Stimulated activated CD8-positive, alpha-beta memory T cell treated with anti-CD3 and anti-CD28 coated beads, Interleukin-12 subunit alpha, Interleukin-12 subunit beta, amount 100 ng/mL, for 24 hours (primary cell): ENCODE data around the gene OR52N1.

Experiments
- DNase-seq: peaks from one replicate; pipeline ENCODE4 v3.0.0-alpha.2; 2020; ENCODE audit errors: extremely low read depth

OR52N1 gene

DNA sequence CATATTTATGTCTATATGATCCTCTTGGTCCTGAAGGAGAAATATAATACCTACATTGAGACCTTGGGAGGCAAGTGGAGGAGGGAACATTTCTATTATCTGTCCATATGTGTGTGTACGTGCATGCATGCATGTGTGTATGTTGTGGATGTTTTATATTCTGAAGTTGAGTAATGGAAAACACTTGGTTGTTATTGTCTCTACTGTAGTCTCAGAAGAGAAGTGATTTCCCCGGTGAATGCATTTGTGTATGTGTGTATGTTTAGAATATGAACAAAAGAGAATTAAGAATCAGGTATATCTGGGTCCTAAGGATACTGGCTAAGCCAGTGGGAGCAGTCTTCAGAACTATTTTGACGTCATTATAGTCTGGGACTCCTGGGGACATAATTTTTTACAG lies at the start of gene OR52N1:
Gene OR52N1 (minus strand): TSS at position 101 of the 400 bp plus-strand sequence. CDS start 2,449 bp downstream, outside the sequence.
- no peak for DNase-seq

DNA sequence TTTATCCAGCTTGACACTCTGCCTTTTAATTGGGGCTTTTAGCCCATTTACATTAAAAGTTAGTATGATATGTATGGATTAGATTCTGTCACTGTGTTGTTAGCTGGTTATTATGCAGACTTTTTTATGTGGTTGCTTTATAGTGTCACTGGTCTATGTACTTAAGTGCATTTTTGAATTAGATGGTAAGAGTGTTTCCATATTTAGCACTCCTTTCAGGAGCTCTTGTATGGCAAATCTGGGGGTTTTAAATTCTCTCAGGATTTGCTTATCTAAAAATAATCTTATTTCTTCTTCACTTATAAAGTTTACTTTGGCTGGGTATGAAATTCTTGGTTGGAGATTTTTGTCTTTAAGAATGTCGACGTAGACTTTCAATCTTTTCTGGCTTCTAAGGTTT lies 46.6 kb upstream of the OR52N1 start:
- DNase-seq: no peak

- no peak for DNase-seq
These were observed 42.4 kb upstream of the OR52N1 start for GRCh38 chr11:5833446-5833845.

GRCh38 chr11:5831196-5831829 lies 40.2 kb upstream of the OR52N1 start:
- DNase-seq: no peak

GRCh38 chr11:5818245-5818886 lies 27.3 kb upstream of the OR52N1 start:
- no peak for DNase-seq

DNA sequence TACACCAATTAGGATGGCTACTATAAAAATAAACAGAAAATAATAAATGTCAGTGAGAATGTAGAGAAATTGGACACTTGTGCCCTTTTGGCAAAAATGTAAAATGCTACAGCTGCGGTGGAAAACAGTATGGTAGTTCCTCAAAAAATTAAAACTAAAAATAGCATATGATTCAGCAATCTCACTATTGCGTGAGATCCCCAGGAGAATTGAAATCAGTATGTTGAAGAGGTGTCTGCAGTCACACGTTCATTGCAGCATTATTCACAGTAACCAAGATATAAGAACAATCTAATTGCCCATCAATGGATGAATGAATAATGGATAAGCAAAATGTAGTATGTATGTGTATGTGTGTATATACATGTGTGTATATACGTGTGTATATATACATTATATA lies 24.5 kb upstream of the OR52N1 start:
- DNase-seq: no peak

DNA sequence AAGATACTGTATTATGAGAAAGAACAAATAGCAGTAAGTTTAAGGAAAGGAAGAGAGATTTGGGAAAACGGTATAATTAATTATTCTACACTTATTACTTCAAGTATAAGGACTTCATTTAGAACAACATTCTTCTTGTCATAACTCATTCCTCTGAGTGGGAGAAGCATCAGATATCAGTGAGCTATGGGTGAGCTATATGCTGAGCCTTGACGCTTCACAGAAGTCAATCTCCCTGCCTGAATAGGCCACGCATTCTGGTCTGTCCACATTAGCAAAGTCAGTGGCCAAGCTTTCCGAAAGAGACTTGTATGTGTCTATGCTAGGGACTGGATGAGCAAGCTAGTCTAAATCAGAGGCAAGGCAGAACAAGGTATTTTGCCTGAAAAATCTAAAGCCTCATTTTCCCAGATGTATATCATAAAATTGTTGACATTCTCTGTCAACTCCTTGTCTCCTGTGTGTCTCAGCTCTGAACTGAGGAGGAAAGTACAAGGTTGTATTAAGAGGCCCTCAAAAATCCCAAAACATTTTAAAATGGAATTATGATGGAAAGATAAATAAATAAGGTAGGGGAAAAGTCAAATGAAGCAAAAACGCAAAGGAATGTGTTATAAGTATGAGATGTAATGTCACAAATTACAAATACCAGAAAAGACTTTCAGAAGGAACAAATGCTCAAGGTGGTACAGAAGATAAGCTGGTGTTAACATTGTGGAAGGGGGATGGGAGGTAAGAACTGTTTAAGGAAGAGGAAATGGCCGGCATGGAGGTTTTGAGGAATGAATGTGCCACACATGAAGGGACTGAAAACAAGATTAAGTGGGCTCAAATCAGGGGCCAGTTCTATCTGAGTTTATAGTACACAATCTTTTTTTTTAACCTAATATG lies 19.1 kb upstream of the OR52N1 start:
- DNase-seq: no peak

DNA sequence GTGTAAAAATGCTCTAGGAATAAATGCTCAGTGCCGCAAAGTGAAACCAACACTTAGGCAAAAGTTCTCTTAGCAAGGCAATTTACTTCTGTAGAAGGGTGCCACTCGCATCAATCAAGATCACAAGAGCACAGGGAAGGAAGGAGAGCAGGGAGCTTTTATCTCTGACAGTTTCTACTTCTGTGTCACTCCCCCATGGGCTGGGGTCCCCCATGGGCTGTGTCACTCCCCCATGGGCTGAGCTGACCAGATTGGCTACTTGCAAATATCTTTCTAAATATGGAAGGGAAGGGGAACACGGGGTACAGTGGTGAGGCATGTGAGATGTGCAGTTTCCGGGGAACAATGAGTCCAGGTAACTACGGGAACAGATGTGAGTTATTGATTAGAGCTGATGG lies 18.1 kb upstream of the OR52N1 start:
- no peak for DNase-seq

DNA sequence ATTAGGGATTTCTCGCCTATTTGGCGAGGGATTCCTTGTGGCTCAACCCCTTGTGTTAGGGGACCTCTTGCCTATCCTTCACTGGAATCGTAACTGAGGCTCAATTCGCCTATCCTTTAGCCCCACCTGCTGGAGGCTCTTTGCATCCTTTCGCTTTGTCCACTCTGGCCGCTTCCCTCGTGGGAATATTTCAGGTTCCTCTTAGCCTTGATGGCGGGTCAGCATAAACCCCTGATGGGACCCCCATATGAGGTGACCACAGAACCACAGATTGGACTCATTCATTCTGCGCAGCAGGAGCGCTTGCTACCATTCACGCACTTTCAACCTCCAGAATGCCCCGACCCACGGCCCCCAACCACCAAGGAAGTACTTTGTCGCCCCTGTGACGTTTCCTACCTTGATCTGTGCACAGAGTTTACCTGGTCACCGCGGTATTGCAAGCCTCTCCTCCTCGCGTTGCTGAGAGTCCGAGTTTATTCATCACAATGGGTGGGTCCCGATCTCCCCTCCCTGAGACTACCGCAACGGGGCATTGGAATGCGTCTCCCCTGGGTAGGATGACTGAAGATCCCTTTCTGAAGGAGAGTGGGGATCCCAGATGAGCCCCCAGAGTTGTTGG lies 17.5 kb upstream of the OR52N1 start, which contains the start of gene OR52N2:
Gene OR52N2 (plus strand): TSS at position 425 of the 622 bp plus-strand sequence. CDS start 11,412 bp downstream, outside the sequence.
- peak; percentile 1 for DNase-seq

GRCh38 chr11:5807580-5807979 lies 16.5 kb upstream of the OR52N1 start:
- DNase-seq: no peak

DNA sequence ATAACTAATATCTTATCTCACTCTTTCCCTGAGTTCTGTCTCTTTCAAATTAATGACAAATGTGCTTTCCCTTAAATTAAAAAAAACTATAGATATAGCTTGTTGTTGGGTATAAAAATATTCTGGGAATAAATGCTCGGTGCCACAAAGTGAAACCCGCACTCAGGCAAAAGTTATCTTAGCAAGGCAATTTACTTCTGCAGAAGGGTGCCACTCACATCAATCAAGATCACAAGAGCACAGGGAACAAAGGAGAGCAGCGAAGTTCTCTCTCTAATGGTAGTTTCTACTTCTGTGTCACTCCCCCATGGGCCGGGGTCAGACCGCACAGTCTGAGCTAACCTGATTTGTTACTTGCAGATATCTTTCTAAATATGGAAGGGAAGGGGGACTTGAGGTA lies 12.9 kb upstream of the OR52N1 start:
- no peak for DNase-seq

- DNase-seq: no peak
These were observed 5.5 kb upstream of the OR52N1 start for GRCh38 chr11:5796541-5796940.

DNA sequence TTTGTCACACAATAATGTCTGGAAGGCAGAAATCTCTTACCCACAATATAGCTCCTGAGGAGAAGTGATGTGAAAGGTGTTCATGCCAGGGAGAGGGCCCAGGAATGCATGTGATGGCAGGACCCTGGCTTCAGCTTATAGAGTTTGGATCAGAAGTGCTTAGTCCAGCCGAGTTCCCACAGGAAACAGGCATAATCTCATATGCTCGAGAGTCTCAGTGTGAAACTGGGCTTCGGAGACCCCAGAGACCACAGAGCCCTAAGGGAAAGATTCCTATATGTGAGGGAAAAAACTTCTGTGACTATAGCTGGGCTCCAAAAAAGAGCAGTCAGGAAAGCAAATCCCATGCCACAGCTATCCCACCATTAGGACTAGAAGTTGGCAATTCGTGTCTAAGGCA lies 7.8 kb downstream of the OR52N1 start, which contains the start of gene OR52N5:
Gene OR52N5 (minus strand): TSS at position 101 of the 400 bp plus-strand sequence. CDS start 4,721 bp downstream, outside the sequence.
- no peak for DNase-seq

- no peak for DNase-seq
These were observed 24.0 kb downstream of the OR52N1 start for GRCh38 chr11:5767056-5767455.

- no peak for DNase-seq
These were observed 37.1 kb downstream of the OR52N1 start, which contains the start of gene OR52N4 for GRCh38 chr11:5753943-5754342. Gene OR52N4, plus strand, starts transcription at chr11:5754243. Its CDS starts 498 bp downstream, at chr11:5754741.

DNA sequence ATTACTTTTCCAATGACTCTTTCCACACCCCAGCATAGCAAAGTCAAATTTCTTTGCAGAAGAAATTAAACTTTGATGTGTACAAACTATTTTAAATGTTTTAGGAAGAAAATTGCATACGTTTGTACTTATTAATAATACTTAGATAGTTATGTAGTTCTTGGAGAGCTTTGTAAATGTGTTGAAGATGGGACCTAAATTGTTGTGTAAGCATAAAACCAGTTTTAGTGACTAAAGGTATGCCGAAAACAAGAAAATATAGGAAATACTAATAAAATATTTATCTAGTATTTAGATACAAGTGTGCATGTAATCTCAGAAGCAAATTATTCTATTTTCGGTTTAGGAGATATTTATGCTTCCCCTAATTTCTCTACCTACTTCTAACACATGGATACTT lies 41.2 kb downstream of the OR52N1 start:
- DNase-seq: no peak

DNA sequence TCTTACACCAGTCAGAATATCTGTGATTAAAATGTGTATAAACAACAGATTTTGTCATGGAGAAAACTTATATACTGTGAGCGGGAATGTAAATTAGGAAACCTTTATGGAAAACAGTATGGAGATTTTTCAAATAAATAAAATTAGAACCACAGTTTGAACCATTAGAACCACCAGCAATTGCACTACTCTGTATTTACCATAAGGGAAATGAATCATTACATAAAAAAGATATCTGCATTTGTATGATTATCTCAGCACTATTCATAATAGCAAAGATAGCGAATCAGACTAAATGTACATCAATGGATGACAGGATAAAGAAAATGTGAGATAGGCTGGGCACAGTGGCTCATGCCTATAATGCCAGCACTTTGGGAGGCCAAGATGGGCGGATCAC lies 44.5 kb downstream of the OR52N1 start:
- no peak for DNase-seq

DNA sequence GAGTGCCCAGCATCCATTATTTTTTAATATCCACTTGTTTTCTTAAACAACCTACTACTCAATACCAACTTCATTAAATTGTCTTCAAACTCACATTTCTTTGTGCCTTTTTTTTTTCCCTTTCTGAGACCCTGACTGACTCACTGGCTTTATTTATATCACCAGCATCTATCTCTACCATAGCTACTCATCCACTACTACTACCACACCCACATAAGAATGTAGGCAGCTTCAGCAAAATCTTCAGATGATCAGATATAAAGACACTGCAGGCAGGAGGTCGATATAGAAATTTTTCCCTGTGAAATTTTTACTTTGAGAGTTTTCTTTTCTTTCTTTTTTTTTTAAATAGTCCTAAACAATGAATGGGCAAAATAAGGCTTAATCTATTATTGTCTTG lies 52.6 kb downstream of the OR52N1 start:
- no peak for DNase-seq

DNA sequence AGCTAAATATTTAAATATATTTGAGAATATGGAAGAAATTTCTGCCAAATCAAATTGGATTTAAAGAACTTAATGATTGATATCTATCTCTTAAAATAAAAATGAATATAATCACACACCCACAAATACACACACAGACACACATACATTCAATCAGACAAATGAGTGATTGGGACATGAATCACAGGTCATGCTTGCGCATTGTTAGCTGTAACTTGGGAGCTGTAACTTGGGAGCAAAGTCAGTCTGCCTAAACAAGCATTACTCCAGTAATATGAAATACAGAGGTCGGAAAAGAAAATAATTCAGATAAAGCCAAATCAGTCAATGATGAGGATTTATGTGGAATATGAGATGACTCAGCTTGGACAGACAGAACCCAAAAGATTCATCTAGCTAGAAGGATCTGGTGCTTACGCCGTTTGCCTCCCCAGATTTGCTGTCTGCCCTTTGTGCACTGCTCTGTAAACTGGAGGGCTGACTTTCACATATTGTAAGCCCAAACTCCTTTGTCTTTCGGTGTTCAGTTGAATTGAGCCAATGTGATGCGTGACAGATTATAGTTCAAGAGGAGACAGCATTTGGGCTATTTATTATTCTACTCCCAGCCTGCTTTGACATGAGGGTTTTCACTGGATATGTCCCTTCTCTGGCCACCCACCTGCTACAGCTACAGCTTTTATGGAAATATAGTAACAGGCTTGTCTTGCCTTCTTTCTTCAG lies 53.2 kb downstream of the OR52N1 start:
- no peak for DNase-seq

DNA sequence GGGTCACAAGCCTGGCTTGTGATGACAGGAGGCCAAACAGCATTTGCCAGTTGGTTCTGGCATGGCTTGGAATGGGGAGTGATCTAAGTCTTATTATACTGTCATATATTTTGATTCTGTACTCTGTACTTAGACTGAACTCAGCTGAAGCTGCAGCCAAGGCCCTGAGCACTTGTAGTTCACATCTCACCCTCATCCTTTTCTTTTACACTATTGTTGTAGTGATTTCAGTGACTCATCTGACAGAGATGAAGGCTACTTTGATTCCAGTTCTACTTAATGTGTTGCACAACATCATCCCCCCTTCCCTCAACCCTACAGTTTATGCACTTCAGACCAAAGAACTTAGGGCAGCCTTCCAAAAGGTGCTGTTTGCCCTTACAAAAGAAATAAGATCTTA lies 54.0 kb downstream of the OR52N1 start:
- DNase-seq: no peak
